Measurements from ENCODE around the gene MYO1C. TPM values are rescaled to one million over a fixed set of nuclear protein-coding genes. Genes with fewer than 3 reads are reported as not detected.
A peak's percentile ranks its signal among the peaks of the same experiment; 100 is the strongest.

MYO1C gene
- total RNA-seq, 1 experiment from 2014 or later, result 227 TPM

DNA sequence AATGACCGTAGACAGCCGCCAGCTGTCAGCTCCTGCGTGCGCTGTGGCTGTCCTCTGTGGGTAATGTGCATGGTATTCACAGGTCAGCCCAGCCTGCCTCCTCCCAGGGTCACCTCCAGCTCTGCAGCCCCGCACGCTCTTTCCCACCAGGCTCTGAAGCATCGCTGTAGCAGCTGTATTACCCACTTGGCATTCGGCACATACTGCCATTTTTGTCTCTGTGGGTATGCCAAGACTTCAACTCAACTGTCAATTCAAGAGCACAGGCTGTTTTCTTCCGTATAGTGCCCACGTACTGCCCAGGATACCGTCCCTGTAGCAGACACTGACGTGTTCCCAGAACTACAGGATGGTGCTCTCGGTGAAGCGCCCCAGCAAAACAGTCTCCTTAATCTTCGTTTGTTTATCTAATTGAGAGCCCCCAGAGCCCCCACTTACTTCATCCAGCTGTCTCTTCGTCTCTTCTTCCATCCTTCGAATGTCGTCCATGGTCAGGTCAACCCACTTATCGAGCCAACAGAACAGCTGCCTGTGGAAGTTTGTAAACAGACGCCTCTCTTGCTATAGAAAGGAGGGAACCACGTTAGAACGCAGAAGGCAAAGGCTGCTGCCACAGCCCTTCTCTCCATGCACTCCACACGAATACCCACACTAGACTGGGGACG, 41.3 kb upstream of the MYO1C start:
- RAD21 ChIA-PET (ENCODE audit: low non-redundant PET in 1 of 2, low total read pairs in 2 of 2, uncharacterized antibody in 2 of 2, unreplicated experiment in 2 of 2), result interaction anchor here in 1 of 2 experiments (1.3 to 1.6 kb wide), 2 partner anchors 18 to 169 kb away, joined by 3 read pairs; partner anchors contain the start of gene INPP5K
- Histone ChIP-seq H3K9ac (ENCODE audit: low read length) (no peak overlapping the region), H3K4me1 (ENCODE audit: control insufficient read depth in 1 of 2, insufficient read depth in 2 of 2, low read length in 2 of 2) (no peaks in the 10 kb centered on the region), H3K27me3 (ENCODE audit: insufficient read depth, low read length) (no peaks in the 10 kb centered on the region), H4K20me1 (ENCODE audit: insufficient read depth) (no peaks in the 10 kb centered on the region), H3K27ac (ENCODE audit: low read depth, low read length) (no peak overlapping the region), H3K79me2 (ENCODE audit: insufficient read depth, low read length) (no peaks in the 10 kb centered on the region), H3K9me3 (ENCODE audit: control insufficient read depth in 1 of 2, insufficient read depth in 1 of 2, low read depth in 1 of 2, low read length in 2 of 2) (no peaks in the 10 kb centered on the region), H3K9me2 (ENCODE audit: insufficient read depth) (no peaks in the 10 kb centered on the region), H3K36me3 (ENCODE audit: control insufficient read depth in 1 of 2, insufficient read depth in 2 of 2, low read length in 2 of 2) (peaks cover 42 to 48% of the 10 kb centered on the region in 2 experiments), H3K4me2 (ENCODE audit: low read length) (no peak overlapping the region), H2AFZ (ENCODE audit: low read depth, low read length, poor library complexity, severe bottlenecking) (no peak overlapping the region), H3K4me3 (replicated peaks in 1 of 2; ENCODE audit: low read depth in 1 of 2, low read length in 2 of 2) (no peak overlapping the region)
- POLR2A ChIA-PET, result interaction anchor here (0.8 to 1.5 kb wide), 2 partner anchors 16 to 18 kb away, joined by 3 read pairs; partner anchors contain the start of gene INPP5K
- no peak for DNase-seq (ENCODE audit: low read depth, low spot score)
- no TSS peak for BruUV-seq (replicated peaks)
- peak; percentile 25; the same call in 1 of the 2 replicates for ATAC-seq
- CTCF ChIA-PET, result interaction anchor here (0.6 to 1.9 kb wide), 8 partner anchors 17 to 475 kb away, joined by 3 to 9 read pairs (median 3); partner anchors contain the start of gene INPP5K
- intact Hi-C loops (cut with micrococcal nuclease), result no loop called here
- TF ChIP-seq, protein P1, sequence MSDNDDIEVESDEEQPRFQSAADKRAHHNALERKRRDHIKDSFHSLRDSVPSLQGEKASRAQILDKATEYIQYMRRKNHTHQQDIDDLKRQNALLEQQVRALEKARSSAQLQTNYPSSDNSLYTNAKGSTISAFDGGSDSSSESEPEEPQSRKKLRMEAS (IDR thresholded peaks at IDR 0.05), result no peak
- no peak for TF ChIP-seq CEBPB (IDR thresholded peaks at IDR 0.05; ENCODE audit: low read depth)
- TF ChIP-seq EZH2 (IDR thresholded peaks at IDR 0.05), result no peak
- TF ChIP-seq FOSL1 (IDR thresholded peaks at IDR 0.05; ENCODE audit: low read depth), result no peak
- TF ChIP-seq RAD21 (IDR thresholded peaks at IDR 0.05; ENCODE audit: low read depth), result no peak
- no peak for TF ChIP-seq SIN3A (IDR thresholded peaks at IDR 0.05; ENCODE audit: low read depth)
- no peak for TF ChIP-seq CBX3 (IDR thresholded peaks at IDR 0.05; ENCODE audit: low read depth)
- TF ChIP-seq YY1 (IDR thresholded peaks at IDR 0.05; ENCODE audit: extremely low read depth, insufficient replicate concordance, low read depth, low read length), result no peak
- no peak for TF ChIP-seq EGR1 (IDR thresholded peaks at IDR 0.05; ENCODE audit: low read depth)
- TF ChIP-seq POLR2A (IDR thresholded peaks at IDR 0.05; ENCODE audit: borderline replicate concordance, extremely low read depth, insufficient read depth, insufficient read length), result no peak
- no peak for TF ChIP-seq ZFX (IDR thresholded peaks at IDR 0.05)
- TF ChIP-seq EZH2phosphoT487 (IDR thresholded peaks at IDR 0.05; ENCODE audit: borderline replicate concordance), result no peak
- no peak for TF ChIP-seq REST (IDR thresholded peaks at IDR 0.05; ENCODE audit: low read depth)
- TF ChIP-seq, protein P2, sequence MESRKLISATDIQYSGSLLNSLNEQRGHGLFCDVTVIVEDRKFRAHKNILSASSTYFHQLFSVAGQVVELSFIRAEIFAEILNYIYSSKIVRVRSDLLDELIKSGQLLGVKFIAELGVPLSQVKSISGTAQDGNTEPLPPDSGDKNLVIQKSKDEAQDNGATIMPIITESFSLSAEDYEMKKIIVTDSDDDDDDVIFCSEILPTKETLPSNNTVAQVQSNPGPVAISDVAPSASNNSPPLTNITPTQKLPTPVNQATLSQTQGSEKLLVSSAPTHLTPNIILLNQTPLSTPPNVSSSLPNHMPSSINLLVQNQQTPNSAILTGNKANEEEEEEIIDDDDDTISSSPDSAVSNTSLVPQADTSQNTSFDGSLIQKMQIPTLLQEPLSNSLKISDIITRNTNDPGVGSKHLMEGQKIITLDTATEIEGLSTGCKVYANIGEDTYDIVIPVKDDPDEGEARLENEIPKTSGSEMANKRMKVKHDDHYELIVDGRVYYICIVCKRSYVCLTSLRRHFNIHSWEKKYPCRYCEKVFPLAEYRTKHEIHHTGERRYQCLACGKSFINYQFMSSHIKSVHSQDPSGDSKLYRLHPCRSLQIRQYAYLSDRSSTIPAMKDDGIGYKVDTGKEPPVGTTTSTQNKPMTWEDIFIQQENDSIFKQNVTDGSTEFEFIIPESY (IDR thresholded peaks at IDR 0.05; ENCODE audit: extremely low read depth, insufficient replicate concordance, low read length), result no peak

All from HCT116 (cell line).